Stromal cell of bone marrow (primary cell): ENCODE results near the gene ALG14.
"Not testable (repeated sequence)": the region's sequence is repeated elsewhere in the genome, so short reads cannot be mapped to it uniquely, and the experiment has no call there.

Experiments
- DNase-seq: peaks from one replicate; pipeline ENCODE4 v3.0.0-alpha.2; 2012; ENCODE audit warnings: low read depth

Gene ALG14

GRCh38 chr1:94953746-94954145 is 119.0 kb downstream of the ALG14 start:
- no peak for DNase-seq

- DNase-seq = no peak
Observed at GRCh38 chr1:94953107-94953506, 119.6 kb downstream of the ALG14 start.

- no peak for DNase-seq
Observed at GRCh38 chr1:94952539-94952938, 120.2 kb downstream of the ALG14 start.

DNA sequence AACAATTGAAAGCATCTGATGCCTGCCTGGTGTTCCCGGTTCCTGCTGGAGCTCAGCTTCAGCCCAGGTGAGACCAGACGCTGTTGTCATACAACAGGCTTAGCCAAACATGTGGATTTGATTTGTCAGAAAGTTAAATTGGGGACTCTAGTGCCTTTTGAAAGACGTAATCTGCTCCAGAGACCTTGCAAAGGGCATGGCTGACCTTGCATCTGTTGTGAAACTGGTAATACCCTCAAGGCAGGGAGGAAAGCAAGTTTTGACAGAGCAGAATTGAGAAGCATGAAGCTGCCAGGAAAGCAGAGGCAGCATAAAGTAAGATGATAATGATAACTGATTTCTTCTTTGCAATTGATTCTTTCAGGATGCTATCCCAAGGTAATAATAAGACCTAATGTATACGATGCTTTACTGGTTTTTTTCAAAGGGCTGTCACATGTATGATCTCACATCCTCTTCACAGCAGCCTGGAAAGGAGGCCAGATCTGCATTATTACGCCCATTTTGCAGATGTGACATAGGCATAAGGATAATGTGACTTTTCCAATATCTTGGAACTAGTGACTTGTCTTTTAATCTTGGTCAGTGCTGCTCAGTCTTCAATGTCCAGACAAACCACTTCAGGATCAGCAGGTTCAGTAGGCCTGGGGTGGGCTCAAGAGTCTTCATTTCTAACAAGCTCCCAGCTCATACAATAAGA is 121.1 kb downstream of the ALG14 start:
- DNase-seq = no peak

GRCh38 chr1:94951046-94951445 is 121.7 kb downstream of the ALG14 start:
- no peak for DNase-seq

GRCh38 chr1:94949681-94950661 is 122.8 kb downstream of the ALG14 start:
- DNase-seq = peak; percentile 25

GRCh38 chr1:94947437-94947836 is 125.3 kb downstream of the ALG14 start:
- peak; percentile 69 for DNase-seq

GRCh38 chr1:94946886-94947285 is 125.9 kb downstream of the ALG14 start:
- DNase-seq = no peak

- DNase-seq = no peak
Observed at GRCh38 chr1:94942171-94943128, 130.3 kb downstream of the ALG14 start.

DNA sequence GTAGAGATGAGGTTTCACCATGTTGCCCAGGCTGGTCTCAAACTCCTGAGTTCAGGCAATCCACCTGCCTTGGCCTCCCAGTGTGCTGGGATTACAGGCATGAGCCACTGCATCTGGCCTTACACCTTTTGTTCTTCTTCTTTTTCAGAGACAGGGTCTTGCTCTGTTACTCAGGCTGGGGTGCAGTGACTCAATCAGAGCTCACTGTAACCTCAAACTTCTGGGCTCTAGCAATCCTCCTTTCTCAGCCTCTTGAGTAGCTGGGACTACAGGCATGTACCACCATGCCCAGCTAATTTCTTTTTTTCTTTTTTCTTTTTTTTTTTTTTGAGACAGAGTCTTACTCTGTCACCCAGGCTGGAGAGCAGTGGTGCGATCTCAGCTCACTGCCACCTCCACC is 131.3 kb downstream of the ALG14 start:
- DNase-seq = not testable (repeated sequence)

- no peak for DNase-seq
Observed at GRCh38 chr1:94940738-94941137, 132.0 kb downstream of the ALG14 start.

GRCh38 chr1:94937820-94938219 is 134.9 kb downstream of the ALG14 start:
- DNase-seq = no peak

DNA sequence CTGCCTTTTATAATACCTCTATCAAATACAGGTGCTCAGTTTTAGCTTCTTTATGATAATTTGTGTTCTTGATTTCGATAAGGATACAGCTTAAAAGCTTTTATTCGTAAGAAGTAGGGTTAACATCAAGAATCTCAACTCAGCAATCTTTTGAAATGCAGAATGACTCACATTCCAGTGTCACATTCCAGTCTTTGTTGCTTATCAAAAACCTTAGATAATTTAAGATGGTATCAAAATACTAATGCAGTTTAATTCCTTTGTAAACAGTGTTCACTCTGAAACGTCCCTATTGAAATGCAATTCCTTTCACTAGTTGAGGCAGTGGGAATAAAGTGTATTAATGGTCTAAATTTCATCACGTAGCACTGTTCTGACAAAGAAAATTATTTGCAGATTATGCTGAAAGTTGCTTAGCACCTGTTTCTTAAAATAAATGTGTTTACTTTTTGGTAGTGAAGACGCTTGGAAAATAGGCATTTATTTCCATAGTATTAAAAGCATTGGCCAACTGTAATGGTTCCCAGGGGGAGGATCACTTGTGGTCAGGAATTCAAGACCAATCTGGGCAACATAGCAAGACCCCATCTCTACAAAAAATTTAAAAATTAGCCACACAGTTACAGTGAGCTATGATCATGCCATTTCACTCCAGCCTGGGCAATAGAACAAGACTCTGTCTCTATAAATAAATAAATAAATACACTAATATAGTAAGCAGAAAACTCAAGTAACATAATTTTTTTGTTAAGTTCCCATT is 135.7 kb downstream of the ALG14 start:
- no peak for DNase-seq

DNA sequence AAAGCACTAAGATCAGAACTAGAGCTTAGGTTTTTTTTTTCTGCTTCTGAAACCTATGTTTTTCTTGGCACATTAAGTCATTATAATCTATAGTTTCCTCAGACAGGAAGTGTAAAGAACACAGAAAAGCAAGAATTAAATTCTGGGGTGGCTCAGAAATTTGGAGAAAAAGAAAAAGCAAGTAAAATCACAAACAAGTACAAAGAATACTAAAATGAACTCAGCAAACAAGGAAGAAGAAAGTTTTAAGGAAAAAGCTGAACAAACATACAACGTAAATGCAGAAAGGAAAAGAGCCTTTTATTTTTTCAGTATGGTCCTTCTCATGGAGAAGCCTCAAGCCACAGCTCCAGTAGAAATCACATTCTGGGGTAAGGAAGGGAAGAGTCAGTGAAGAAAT is 137.3 kb downstream of the ALG14 start:
- no peak for DNase-seq

DNA sequence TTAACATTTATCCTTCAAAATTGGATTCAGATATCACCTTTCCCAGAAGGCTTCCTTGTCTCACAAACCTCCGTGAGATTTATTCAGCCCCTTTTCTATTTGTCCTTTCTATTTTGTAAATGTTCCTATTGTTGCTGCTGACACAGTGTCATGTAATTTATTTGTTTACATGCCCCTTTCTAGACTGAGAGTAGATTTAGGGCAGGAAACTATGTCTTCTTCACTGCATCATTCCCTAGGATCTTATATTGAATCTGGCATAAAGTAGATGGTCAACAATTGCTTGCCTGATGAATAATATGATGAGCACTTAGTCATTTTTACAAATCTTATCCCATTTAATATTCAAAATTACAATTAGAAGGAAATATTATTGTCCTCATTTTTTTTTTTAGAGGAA is 137.7 kb downstream of the ALG14 start:
- DNase-seq = no peak

- DNase-seq = no peak
Observed at GRCh38 chr1:94934551-94934950, 138.2 kb downstream of the ALG14 start.

GRCh38 chr1:94931254-94931841 is 141.4 kb downstream of the ALG14 start:
- no peak for DNase-seq

- DNase-seq = no peak
Observed at GRCh38 chr1:94929351-94930217, 143.2 kb downstream of the ALG14 start.

GRCh38 chr1:94928293-94928939 is 144.3 kb downstream of the ALG14 start:
- no peak for DNase-seq
